Panc1 (cell line): ENCODE data around the gene LHX3.

ENCODE experiments used
- CTCF ChIP-seq: fragments of 450-650 bp; IDR thresholded peaks from 2 replicates; pipeline ENCODE4 v1.5.1; 2017; ENCODE audit warnings: mild to moderate bottlenecking
- REST ChIP-seq, 2 experiments: IDR thresholded peaks; 2 replicates each; pipeline ENCODE4 v1.6.1; 2011 to 2012; ENCODE audit warnings: low read depth in 2 of 2, control low read depth in 1 of 2, low read length in 1 of 2, mild to moderate bottlenecking in 1 of 2, moderate library complexity in 1 of 2; ENCODE audit not compliant: insufficient read depth in 1 of 2

- no peak for TF ChIP-seq CTCF
- no peak for TF ChIP-seq REST (IDR thresholded peaks at IDR 0.05; ENCODE audit: insufficient read depth in 1 of 2, low read depth in 2 of 2, low read length in 1 of 2)
Measured at GRCh38 chr9:136200424-136200823, 4.5 kb downstream of the LHX3 start.
